HG02588 (cell line): ENCODE results near the gene GSTP1.
"Not testable (repeated sequence)": the region's sequence is repeated elsewhere in the genome, so short reads cannot be mapped to it uniquely, and the experiment has no call there.

Experiments
- ATAC-seq: cut with Tn5 transposase; IDR thresholded peaks from one replicate; pipeline ENCODE4 v1.9.1; 2021; ENCODE audit warnings: mild to moderate bottlenecking, moderate library complexity; ENCODE audit not compliant: unreplicated experiment

The GSTP1 gene

DNA sequence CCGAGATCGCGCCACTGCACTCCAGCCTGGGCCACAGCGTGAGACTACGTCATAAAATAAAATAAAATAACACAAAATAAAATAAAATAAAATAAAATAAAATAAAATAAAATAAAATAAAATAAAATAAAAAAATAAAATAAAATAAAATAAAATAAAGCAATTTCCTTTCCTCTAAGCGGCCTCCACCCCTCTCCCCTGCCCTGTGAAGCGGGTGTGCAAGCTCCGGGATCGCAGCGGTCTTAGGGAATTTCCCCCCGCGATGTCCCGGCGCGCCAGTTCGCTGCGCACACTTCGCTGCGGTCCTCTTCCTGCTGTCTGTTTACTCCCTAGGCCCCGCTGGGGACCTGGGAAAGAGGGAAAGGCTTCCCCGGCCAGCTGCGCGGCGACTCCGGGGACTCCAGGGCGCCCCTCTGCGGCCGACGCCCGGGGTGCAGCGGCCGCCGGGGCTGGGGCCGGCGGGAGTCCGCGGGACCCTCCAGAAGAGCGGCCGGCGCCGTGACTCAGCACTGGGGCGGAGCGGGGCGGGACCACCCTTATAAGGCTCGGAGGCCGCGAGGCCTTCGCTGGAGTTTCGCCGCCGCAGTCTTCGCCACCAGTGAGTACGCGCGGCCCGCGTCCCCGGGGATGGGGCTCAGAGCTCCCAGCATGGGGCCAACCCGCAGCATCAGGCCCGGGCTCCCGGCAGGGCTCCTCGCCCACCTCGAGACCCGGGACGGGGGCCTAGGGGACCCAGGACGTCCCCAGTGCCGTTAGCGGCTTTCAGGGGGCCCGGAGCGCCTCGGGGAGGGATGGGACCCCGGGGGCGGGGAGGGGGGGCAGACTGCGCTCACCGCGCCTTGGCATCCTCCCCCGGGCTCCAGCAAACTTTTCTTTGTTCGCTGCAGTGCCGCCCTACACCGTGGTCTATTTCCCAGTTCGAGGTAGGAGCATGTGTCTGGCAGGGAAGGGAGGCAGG is at the start of gene GSTP1:
Gene GSTP1 (plus strand): TSS at position 566 of the 958 bp plus-strand sequence. CDS start 32 bp downstream, at position 598.
- peak; percentile 57 for ATAC-seq

DNA sequence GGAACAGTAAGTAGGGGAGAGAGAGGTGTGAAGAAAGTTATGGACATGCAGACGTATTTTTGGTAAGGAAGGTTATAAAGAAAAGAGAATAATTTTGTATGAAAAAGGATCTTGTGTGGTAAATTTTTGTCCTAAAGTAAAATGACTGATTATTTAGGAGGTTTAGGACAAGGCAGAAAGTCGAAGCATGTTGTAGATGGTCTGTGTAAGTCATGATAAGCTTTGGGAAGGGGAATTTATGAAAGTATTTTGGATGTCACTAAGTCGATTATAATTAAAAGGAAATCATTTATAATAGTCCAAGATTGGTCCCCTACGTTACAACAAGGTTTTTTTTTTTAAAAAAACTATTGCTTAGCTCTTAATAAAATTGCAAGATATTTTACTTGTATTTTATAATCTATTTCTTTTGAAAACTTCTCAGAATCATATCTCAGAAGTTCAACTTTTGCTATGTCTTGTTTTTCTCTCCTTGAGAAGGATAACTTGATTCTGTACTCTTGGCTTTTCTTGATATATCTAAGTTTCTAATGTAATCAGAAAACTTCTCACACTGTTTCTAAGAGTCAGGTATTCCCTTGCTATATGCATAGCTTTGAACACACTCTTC is 49.4 kb upstream of the GSTP1 start:
- no peak for ATAC-seq

DNA sequence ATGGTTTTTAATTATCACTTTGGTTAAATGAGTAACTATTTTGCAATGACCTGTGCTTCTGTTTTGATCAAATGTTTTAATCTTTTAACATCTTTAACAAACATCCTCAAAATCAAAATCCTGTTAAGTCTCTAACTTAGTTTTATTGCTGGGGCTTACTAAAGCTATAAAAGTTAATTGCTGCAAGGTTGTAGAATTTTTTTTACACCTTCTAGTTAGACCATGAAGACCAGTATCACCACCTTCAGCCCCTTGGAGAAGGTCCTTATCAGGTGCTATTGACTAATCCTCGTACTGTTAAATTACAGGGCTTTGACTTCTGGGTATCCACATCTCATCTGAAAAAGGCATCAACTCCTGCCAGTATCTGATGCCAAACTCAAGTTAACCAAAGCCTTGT is 48.1 kb upstream of the GSTP1 start:
- ATAC-seq = no peak

DNA sequence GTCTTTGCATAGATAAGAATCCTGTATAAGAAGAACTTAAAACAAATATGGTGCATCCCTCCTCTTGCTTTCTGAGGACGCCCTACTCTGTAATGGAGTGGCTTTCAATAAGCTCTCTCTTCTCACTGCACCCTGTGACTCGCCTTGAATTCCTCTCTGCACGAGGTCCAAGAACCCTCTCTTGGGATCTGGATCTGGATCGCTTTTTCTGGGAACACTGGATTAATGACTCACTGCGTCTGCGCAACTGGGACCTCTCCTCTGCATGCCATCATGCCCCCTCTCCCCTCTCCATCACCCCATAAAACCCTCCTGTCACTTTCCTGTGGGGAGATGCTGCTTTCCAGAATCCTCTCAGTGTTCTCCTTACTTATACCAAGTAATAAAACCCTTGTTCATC is 45.3 kb upstream of the GSTP1 start:
- ATAC-seq = no peak

DNA sequence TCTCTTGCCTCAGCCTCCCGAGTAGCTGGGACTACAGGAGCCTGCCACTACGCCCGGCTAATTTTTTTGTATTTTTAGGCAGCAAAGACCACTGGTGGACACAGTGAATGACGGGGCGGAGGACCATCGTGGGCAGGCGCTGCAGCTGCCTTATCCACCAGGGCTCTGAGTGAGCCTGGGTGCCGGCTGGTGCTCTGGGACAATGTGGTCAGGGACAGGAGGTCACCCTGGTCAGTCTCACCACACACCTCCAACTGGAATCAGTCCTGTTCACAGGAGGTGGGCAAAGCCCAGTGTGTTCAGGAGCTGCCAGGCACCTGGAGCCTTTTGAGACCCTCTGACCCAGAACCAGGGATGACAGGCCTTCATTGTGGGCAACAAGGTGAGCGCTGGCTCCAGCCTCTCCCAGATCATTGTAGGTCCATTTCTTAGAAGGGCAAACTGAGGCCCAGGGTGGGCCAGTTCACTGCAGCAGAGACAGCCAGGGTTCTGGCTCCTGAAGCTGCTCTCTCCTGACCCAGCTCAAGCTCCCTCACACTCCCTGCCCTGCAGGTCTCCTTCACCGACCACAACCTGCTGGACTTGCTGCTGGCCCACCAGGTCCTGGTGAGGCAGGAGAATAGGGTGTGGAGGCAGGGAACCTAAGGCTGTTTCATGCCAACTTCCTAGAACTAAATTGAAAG is 44.6 kb upstream of the GSTP1 start:
- no peak for ATAC-seq

DNA sequence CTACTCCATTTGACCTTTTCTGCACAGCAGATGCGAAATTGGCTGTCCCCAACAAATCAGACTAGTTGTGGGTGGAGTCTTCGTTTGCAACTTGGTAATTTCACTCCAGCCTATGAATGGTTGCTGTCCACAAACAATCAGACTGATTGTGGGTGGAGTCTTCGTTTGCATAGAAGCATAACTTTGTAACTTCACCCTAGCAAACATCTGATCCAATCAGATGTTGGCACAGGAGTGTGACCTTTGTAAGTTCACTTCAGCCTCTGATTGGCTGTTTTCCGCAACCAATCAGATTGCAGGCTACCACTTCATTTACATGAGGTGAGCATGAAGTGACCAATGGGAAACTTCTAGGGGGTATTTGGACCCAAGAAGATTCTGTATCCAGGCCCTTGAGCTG is 44.1 kb upstream of the GSTP1 start:
- no peak for ATAC-seq

DNA sequence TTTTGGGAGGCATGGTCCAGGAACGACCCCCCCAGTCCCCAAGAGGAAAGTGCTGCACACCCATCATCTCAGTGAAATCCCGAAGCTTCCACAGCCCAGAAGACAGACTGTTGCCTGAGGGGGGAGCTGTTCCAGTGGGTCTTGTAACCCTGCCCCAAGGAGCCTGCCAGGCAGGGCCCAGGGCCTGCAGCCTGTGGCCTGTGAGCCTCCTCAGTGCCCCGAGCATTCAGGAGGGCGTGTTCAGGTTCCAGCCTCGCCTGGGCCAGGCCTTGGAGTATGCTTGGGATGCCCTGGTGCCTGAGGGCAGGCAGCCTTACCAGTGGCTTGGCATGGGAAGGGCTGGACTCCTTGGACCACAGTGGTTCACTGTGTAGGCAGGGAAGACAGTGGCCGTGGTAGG is 42.4 kb upstream of the GSTP1 start:
- no peak for ATAC-seq

DNA sequence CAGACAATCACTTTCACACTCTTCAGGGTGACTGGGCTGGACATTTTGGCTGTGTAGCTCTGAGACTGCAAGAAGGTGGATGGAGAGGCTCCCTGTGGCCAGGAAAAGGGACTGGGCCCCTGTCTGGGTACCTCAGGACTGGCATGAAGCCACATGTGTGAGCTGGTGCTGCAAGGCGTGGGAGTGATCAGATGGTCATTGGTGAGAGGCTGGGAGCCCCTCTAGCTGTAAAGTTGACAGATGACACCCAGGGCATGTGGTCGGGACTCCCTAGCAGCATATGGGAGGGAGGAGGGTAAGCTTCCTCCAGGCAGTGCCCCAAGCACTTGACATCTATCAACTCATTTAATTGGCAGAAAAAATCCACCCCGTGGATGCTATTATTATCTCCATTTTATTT is 41.4 kb upstream of the GSTP1 start:
- ATAC-seq = no peak

DNA sequence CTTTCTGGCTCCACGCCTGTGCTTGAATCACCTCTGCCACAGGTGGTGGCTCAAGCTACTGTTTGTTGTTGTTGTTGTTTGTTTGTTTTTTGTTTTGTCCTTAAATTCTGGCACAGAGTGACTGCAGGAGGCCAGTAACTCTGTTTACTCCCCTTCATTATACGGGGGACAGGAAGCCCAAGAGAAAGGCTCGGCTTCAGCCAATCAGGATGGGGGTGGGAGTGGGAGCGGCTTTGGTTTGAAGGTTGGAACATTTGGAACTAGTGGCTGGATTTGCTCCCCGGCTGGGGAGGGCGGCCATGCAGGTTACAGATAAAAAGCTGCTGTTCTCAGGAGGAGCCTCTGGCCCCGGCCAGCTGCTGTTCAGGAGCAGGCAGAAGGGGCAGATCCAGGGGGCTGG is 40.6 kb upstream of the GSTP1 start:
- ATAC-seq = no peak

DNA sequence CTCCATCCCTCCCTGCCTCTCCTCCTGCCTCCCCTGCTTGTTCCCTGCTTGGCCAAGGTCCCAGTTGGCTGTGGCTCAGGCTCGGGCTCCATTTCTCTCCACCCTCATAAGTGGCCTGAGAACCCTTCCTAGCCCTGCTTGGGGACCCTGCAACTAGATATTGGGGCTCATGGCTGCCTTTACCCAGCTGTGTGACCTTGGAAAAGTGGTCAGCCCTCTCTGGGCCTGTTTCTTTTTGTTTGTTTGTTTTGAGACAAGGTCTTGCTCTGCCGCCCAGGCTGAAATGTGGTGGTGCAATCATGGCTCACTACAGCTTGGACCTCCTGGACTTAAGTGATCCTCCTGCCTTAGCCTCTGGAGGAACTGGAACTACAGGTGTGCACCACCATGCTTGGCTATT is 40.0 kb upstream of the GSTP1 start:
- no peak for ATAC-seq

DNA sequence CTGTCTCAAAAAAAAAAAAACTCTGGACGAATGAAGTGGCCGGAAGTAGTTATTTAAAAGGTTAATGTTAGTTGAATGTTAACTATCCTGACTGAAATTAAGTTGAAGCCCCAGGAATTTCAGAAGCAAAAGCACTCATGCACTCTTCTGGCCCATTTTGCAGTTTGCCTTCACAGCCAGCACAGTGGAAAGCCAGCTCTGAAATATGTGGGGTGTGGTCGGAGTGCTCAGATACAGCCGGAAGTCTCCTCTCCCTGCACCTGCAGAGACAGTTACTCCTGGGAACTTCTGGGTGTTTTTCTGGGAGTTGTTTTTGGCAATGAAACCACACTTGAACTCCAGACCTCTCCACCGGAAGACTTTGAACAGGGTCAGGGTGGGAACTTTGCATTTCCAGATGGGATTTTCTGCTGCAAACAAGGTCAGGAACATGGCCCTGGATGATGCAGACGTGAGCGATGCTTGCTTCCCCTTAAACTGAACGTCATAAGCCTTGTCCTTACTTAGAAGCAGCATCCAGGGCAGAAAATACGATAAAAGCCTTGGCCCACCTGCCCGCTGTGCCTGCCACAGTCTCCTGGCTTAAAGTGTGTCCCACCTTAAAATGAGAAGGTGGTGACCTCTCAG is 38.9 kb upstream of the GSTP1 start:
- no peak for ATAC-seq

DNA sequence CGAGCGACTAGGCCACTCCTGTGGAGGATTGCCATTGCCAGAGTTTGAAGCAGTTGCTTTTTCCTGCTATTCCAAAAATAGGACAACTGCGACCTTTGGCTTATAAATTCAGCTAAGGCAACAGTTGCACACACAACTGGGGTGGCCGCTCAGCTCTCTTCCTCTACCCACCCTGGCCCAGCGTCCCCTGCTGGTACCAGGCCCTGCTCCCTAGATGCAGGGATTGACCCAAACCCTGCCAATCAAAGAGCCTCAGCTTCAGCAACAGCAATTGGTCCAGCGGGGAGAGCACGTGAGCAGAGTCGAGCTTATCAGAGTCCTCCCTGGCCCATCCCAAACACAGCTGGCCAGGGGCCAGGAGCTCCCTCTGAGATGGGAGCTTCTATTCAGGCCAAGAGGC is 38.3 kb upstream of the GSTP1 start:
- no peak for ATAC-seq

DNA sequence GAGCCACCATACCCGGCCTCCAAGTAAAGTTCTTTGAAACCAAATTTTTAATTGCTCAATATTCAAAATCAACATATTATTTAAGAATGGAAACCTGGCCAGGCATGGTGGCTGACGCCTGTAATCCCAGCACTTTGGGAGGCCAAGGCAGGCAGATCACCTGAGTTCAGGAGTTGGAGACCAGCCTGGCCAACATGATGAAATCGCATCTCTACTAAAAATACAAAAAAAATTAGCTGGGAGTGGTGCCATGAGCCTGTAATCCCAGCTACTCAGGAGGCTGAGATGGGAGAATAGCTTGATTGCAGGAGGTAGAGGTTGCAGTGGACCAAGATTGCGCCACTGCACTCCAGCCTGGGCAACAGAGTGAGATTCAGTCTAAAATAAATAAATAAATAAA is 35.5 kb upstream of the GSTP1 start:
- not testable (repeated sequence) for ATAC-seq

DNA sequence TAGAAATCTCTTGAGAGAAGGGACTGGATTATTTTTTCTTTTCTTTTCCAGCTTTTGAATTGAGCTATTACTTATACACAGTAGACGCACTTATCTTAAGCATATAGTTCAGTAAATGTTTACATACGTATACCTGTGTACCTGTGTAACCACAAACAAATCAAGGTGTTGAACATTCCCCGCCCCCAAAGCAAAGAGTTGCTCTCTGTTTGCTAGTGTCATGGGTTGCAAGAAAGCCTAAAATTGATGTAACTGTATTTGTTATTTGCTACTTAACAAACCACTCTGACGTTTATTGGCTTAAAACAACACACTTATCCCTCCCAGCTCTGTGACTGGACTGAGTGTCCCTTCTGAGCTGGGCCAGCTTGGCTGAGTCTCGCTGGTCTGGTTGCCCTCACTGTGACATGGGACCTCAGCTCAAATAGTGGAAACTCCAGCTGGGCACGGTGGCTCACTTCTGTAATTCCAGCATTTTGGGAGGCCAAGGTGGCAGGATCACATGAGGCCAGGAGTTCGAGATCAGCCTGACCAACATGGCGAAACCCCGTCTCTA is 35.0 kb upstream of the GSTP1 start:
- ATAC-seq = no peak

DNA sequence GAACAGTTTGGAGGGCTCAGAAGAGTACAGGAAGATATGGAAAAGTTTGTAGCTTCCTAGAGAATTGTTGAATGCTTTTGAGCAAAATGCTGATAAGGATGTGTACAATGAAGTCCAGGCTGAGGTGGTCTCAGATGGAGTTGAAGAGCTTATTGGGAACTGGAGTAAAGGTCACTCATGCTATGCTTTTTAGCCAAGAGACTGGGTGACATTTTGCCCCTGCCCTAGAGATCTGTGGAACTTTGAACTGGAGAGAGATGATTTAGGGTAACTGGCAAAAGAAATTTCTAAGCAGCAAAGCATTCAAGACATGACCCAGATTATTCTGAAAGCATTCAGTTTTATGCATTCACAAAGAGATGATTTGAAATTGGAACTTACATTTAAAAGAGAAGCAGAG is 32.5 kb upstream of the GSTP1 start:
- ATAC-seq = no peak

DNA sequence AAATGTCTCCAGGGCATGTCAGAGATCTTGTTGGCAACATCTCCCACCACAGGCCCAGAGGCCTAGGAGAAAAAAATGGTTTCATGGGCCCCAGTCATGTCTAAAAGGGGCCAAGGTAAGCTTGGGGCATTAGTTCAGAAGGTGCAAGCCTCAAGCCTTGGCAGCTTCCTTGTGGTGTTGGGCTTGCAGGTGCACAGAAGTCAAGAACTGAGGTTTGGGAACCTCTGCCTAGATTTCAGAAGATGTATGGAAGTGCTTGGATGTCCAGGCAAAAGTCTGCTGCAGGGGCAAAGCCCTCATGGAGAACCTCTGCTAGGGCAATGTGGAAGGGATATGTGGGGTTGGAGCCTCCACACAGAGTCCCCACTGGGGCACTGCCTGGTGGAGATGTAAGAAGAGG is 31.9 kb upstream of the GSTP1 start:
- ATAC-seq = not testable (repeated sequence)

DNA sequence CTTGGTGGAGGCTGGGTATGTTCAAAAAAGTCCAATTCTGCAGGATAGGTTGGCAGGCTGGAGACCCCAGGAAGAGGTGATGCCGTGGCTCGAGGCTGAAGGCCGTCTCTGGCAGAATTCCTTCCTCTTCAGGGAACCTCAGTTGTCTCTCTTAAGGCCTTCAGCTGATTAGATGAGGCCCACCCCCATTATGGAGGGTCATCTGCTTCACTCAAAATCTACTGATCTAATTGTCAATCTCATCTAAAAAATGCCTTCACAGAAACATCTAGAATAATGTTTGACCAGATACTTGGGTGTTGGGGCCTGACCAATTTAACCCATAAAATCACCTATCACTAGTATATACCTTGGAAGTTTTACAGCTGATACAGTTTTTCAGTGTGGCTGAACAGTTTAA is 27.4 kb upstream of the GSTP1 start:
- no peak for ATAC-seq

DNA sequence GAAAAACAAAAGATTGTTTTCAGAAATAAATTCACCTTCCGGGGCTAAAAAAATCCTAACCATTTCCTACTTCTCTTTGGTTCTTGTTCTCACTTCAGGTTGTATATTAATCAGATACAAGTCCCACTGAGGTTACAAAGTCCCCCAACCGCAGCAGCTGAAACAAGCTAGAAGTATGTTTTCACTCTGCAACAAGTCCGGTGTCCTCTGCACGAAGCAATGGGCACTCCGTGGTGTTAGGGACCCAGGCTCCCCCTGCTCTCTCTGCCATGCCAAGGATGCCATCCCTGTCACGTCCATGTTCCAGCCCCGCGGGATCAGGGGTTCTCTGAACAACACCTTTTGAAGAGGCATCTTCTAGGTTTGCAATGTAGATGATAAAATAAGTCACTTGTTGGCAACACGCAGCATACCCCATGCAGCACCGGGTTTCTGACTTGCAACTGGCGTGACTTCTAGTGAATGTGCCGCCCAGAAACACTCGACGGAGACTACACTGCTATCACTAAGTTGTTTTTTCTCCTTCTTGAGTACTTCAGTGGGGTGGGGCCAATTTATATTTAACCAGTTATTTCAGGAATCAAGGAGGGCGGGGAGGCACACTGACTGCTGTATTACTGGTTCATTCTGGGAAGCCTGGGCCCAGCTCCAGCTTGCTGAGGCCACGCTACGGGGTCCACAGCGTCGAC is 25.4 kb upstream of the GSTP1 start:
- ATAC-seq = peak; percentile 52

DNA sequence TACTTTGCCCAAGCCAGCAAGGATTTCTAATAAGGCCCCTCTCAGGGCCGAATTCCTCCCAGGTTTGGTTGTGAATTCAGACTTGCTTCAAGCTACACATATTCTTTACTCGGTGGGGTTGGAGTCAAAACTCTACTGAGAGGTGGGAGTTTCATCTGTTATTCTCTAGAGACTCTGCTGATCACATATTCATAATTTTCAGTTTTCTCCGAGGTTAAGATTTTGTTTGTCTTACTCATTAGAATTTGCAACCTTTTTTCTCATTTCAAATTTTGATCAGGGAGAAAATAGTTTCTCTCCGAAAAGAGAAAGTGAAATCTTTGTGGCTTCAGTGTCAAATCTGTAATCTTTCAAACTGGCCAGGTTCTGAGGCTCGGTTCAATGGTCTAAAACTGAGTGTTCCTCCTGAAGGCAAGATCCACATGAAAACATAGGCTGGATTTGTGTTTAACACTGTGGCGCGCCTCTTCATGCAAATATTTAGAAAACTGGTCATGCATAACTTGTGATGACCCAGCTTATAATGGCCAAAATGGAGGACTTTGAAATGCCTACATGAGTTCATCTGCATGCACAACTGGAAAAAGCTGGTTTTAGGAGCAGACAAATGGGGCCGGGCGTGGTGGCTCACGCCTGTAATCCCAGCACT is 21.5 kb upstream of the GSTP1 start:
- no peak for ATAC-seq
